K562 (cell line): ENCODE results near the gene PHYHD1. TPM values are rescaled to one million over a fixed set of nuclear protein-coding genes. Genes with fewer than 3 reads are reported as not detected.

Source experiments
- CSDE1 ChIP-seq, 2 experiments: fragments of 450-650 bp; IDR thresholded peaks; 2 replicates each; pipeline ENCODE4 v1.6.1; 2016; ENCODE audit warnings: mild to moderate bottlenecking in 1 of 2
- CTCFL ChIP-seq: IDR thresholded peaks from 2 replicates; pipeline ENCODE4 v1.6.1; 2011; ENCODE audit warnings: borderline replicate concordance, low read depth, mild to moderate bottlenecking, moderate library complexity, low read length; ENCODE audit not compliant: insufficient read depth, poor library complexity, severe bottlenecking
- NR2C1 ChIP-seq, 2 experiments: fragments of 450-650 bp; IDR thresholded peaks; 2 replicates each; pipeline ENCODE4 v1.6.1; 2017; ENCODE audit warnings: mild to moderate bottlenecking in 2 of 2, antibody characterized with exemption in 1 of 2, inconsistent platforms in 1 of 2, missing compliant biosample characterization in 1 of 2, missing genetic modification characterization in 1 of 2
- NRF1 ChIP-seq, 2 experiments: fragments of 450-650 bp; IDR thresholded peaks in 1 of 2; conservative IDR thresholded peaks in 1 of 2; 2 replicates each; pipeline ENCODE4 v1.6.1; 2014; ENCODE audit warnings: mild to moderate bottlenecking in 2 of 2
- ZBTB5 ChIP-seq: fragments of 450-650 bp; IDR thresholded peaks from 2 replicates; pipeline ENCODE4 v1.6.1; 2017; ENCODE audit warnings: antibody characterized with exemption
- ZNF311 ChIP-seq: fragments of 250-450 bp; sonication (Bioruptor Pico); IDR thresholded peaks from 2 replicates; pipeline ENCODE4 v1.4.0; 2020; ENCODE audit warnings: mild to moderate bottlenecking, moderate library complexity
- polyA plus RNA-seq, 8 experiments: library from polyadenylated mRNA; depleted of rRNA in 4 of 8; stranded (reverse) in 5 of 8; unstranded in 3 of 8; fragments of >200 nt; fragmentation: Nextera tagmentation in 2 of 8; fragmentation: Illumina TruSeq in 1 of 8; extraction: Ambion mirVana in 2 of 8; extraction: Trizol in 1 of 8; gene quantifications; 2 replicates each; pipeline versions ENCODE4 v1.2.1 to v1.2.3, GENCODE V29; 2011 to 2014; ENCODE audit warnings: inconsistent platforms in 1 of 8, missing spikeins in 1 of 8
- total RNA-seq, 7 experiments: library from RNA; depleted of rRNA in 6 of 7; stranded (reverse); fragments of >200 nt in 6 of 7; fragmentation: Illumina TruSeq in 2 of 7; extraction: Trizol in 2 of 7; gene quantifications; 2 replicates each; pipeline versions ENCODE4 v1.2.1 to v1.2.3, GENCODE V29; 2011 to 2021; ENCODE audit warnings: low replicate concordance in 1 of 7

Gene PHYHD1
- total and polyA plus RNA-seq, 9 of the 15 experiments (the other 6 are each of a cell fraction or from before 2014, with no cell fraction given): 0.36 to 1.3 (median 0.80) TPM

GRCh38 chr9:128947277-128947526 is 26.4 kb downstream of the PHYHD1 start (continued):
- TF ChIP-seq CTCFL (no peak), NR2C1 (IDR thresholded peaks at IDR 0.05) (no peak), NR2C1 (tag; IDR thresholded peaks at IDR 0.05) (no peak), CSDE1 (IDR thresholded peaks at IDR 0.05) (no peak), NRF1 (conservative IDR thresholded peaks at IDR 0.05 in 1 of 2, IDR thresholded peaks at IDR 0.05 in 1 of 2) (no peak), ZNF311 (CRISPR knock-in tag) (no peak), ZBTB5 (no peak)
- TF ChIP-seq, all 486 proteins: peak for 14
